ENCODE data around the gene PBRM1. TPM values are rescaled to one million over a fixed set of nuclear protein-coding genes. Genes with fewer than 3 reads are reported as not detected.

PBRM1 gene
- total RNA-seq, 1 donor from 2014 or later, result 116 TPM

GRCh38 chr3:52518723-52519444 lies 166.8 kb downstream of the PBRM1 start:
- DNase-seq (ENCODE audit: low spot score), result no peak
- Mint-ChIP-seq H3K4me3 (no peak overlapping the region), H3K27me3 (ENCODE audit: insufficient read depth, low read depth) (no peaks in the 10 kb centered on the region), H3K9me3 (no peaks in the 10 kb centered on the region), H3K27ac (no peak overlapping the region), H3K4me1 (peaks cover 3% of the 10 kb centered on the region), H3K36me3 (peaks cover under 1% of the 10 kb centered on the region)
- Histone ChIP-seq H3K4me1 (no peaks in the 10 kb centered on the region), H3K27me3 (peaks cover 6% of the 10 kb centered on the region), H4K20me1 (ENCODE audit: low read depth) (no peaks in the 10 kb centered on the region), H3K79me2 (ENCODE audit: low read depth) (no peaks in the 10 kb centered on the region), H3K4me2 (no peak overlapping the region), H2AFZ (replicated peaks) (no peak overlapping the region), H3K4me3 (no peak overlapping the region), H3K27ac (no peak overlapping the region), H3K9me3 (ENCODE audit: low read depth) (no peaks in the 10 kb centered on the region), H3K9ac (no peak overlapping the region), H3F3A (ENCODE audit: low read depth) (no peaks in the 10 kb centered on the region), H3K36me3 (no peaks in the 10 kb centered on the region)
- TF ChIP-seq EZH2 (IDR thresholded peaks at IDR 0.05) (no peak), EZH2phosphoT487 (IDR thresholded peaks at IDR 0.05) (no peak), CTCF (IDR thresholded peaks at IDR 0.05) (no peak)

- no peaks in the 10 kb centered on the region for H3F3A ChIP-seq (ENCODE audit: low read depth)
- no peak overlapping the region for H3K4me2 ChIP-seq
- H2AFZ ChIP-seq (replicated peaks), result no peak overlapping the region
- Mint-ChIP-seq H3K4me3 (no peak overlapping the region), H3K36me3 (no peaks in the 10 kb centered on the region), H3K27ac (no peak overlapping the region), H3K9me3 (no peaks in the 10 kb centered on the region), H3K27me3 (ENCODE audit: insufficient read depth, low read depth) (no peaks in the 10 kb centered on the region), H3K4me1 (peaks cover 3% of the 10 kb centered on the region)
- TF ChIP-seq CTCF (IDR thresholded peaks at IDR 0.05) (no peak), EZH2 (IDR thresholded peaks at IDR 0.05) (no peak), EZH2phosphoT487 (IDR thresholded peaks at IDR 0.05) (no peak)
- no peaks in the 10 kb centered on the region for H3K9me3 ChIP-seq (ENCODE audit: low read depth)
- no peaks in the 10 kb centered on the region for H3K79me2 ChIP-seq (ENCODE audit: low read depth)
- no peaks in the 10 kb centered on the region for H3K4me1 ChIP-seq
- no peak for DNase-seq (ENCODE audit: low spot score)
- peaks cover 6% of the 10 kb centered on the region for H3K27me3 ChIP-seq
- H3K4me3 ChIP-seq, result no peak overlapping the region
- H3K36me3 ChIP-seq, result no peaks in the 10 kb centered on the region
- no peak overlapping the region for H3K27ac ChIP-seq
- H3K9ac ChIP-seq, result no peak overlapping the region
- no peaks in the 10 kb centered on the region for H4K20me1 ChIP-seq (ENCODE audit: low read depth)
Observed at GRCh38 chr3:52517796-52518722, 167.7 kb downstream of the PBRM1 start.

DNA sequence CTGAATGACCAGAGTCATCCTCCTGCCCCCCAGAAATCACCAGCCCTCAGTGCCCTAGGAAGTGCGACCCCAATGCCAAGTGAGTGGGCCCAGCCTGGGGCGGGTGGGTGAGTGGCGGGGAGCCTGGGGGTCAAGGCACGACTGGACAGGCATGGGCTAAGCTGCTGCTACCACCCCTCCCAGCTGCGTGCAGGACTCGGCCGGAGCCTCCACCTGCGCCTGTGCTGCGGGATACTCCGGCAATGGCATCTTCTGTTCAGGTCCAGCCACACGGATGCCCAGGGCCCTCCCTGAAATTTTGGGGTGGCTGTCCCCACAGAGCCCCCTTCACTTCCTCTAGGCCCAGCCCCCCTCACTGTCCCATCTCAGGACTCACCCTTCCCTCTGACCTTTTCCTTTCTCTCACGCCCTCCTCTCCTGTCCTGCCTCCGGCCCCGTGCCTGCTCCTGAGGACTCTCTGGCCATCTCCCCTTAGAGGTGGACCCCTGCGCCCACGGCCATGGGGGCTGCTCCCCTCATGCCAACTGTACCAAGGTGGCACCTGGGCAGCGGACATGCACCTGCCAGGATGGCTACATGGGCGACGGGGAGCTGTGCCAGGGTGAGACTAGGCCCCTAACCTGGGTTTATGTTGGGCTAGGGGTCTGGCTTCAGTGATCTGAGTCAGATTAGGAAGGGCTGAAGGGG lies 169.1 kb downstream of the PBRM1 start:
- H3K9ac ChIP-seq, result no peak overlapping the region
- H3K4me2 ChIP-seq, result no peak overlapping the region
- Mint-ChIP-seq H3K4me3 (no peak overlapping the region), H3K4me1 (peaks cover 3% of the 10 kb centered on the region), H3K27me3 (ENCODE audit: insufficient read depth, low read depth) (no peaks in the 10 kb centered on the region), H3K9me3 (no peaks in the 10 kb centered on the region), H3K27ac (peak overlapping the region; percentile 57), H3K36me3 (no peaks in the 10 kb centered on the region)
- H4K20me1 ChIP-seq (ENCODE audit: low read depth), result no peaks in the 10 kb centered on the region
- H3F3A ChIP-seq (ENCODE audit: low read depth), result no peaks in the 10 kb centered on the region
- TF ChIP-seq EZH2phosphoT487 (IDR thresholded peaks at IDR 0.05) (no peak), EZH2 (IDR thresholded peaks at IDR 0.05) (no peak), CTCF (IDR thresholded peaks at IDR 0.05) (no peak)
- H3K36me3 ChIP-seq, result no peaks in the 10 kb centered on the region
- H3K27me3 ChIP-seq, result peaks cover 6% of the 10 kb centered on the region
- no peak for DNase-seq (ENCODE audit: low spot score)
- H3K4me1 ChIP-seq, result no peaks in the 10 kb centered on the region
- H2AFZ ChIP-seq (replicated peaks), result no peak overlapping the region
- H3K79me2 ChIP-seq (ENCODE audit: low read depth), result no peaks in the 10 kb centered on the region
- H3K27ac ChIP-seq, result no peak overlapping the region
- no peaks in the 10 kb centered on the region for H3K9me3 ChIP-seq (ENCODE audit: low read depth)
- no peak overlapping the region for H3K4me3 ChIP-seq

Measured in neural progenitor cell (in vitro differentiated cells).